Lower leg skin (tissue), 3 donors: ENCODE data around the gene LDHAL6B.

ENCODE experiments used
- CTCF ChIP-seq, 3 donors: fragments of 450-650 bp; IDR thresholded peaks; one replicate each; pipeline ENCODE4 v1.5.1; 2016; ENCODE audit warnings: antibody characterized with exemption in 3 of 3, mild to moderate bottlenecking in 3 of 3, moderate library complexity in 2 of 3
- POLR2A ChIP-seq, 2 donors: fragments of 450-650 bp; IDR thresholded peaks; one replicate each; pipeline ENCODE4 v1.6.1; 2016 to 2017; ENCODE audit warnings: antibody characterized with exemption in 2 of 2, mild to moderate bottlenecking in 1 of 2, moderate library complexity in 1 of 2

- no peak for TF ChIP-seq POLR2A (IDR thresholded peaks at IDR 0.05)
- no peak for TF ChIP-seq CTCF (IDR thresholded peaks at IDR 0.05)
Measured at GRCh38 chr15:59256482-59256881, 49.8 kb downstream of the LDHAL6B start.
